ENCODE results near the gene ACTA2.
"Not testable (repeated sequence)": the region's sequence is repeated elsewhere in the genome, so short reads cannot be mapped to it uniquely, and the experiment has no call there.

ACTA2 gene

GRCh38 chr10:88949912-88950837 is 2.4 kb downstream of the ACTA2 start:
- DNase-seq (ENCODE audit: low spot score) (no peak), FAIRE-seq (no peak)

GRCh38 chr10:88949051-88949450 is 3.5 kb downstream of the ACTA2 start:
- DNase-seq (ENCODE audit: low spot score) (no peak), FAIRE-seq (no peak)

- DNase-seq (ENCODE audit: low spot score): no peak
- no peak for FAIRE-seq
Observed at GRCh38 chr10:88946965-88947590, 5.5 kb downstream of the ACTA2 start.

GRCh38 chr10:88946200-88946599 is 6.4 kb downstream of the ACTA2 start:
- no peak for FAIRE-seq
- no peak for DNase-seq (ENCODE audit: low spot score)

- FAIRE-seq (no peak), DNase-seq (ENCODE audit: low spot score) (no peak)
Observed at GRCh38 chr10:88944813-88945212, 7.8 kb downstream of the ACTA2 start.

- no peak for FAIRE-seq
Observed at GRCh38 chr10:88943778-88944177, 8.8 kb downstream of the ACTA2 start.

GRCh38 chr10:88941026-88941425 is 11.5 kb downstream of the ACTA2 start:
- no peak for DNase-seq (ENCODE audit: low spot score)
- no peak for FAIRE-seq

More at GRCh38 chr10:88943778-88944177, 8.8 kb downstream of the ACTA2 start:
- DNase-seq (ENCODE audit: low spot score): no peak

GRCh38 chr10:88938938-88939337 is 13.6 kb downstream of the ACTA2 start:
- no peak for DNase-seq (ENCODE audit: low spot score)
- FAIRE-seq: no peak

- no peak for DNase-seq (ENCODE audit: low spot score)
- peak; percentile 20 for FAIRE-seq
Observed at GRCh38 chr10:88938039-88938438, 14.5 kb downstream of the ACTA2 start.

GRCh38 chr10:88936656-88937055 is 15.9 kb downstream of the ACTA2 start:
- no peak for FAIRE-seq

GRCh38 chr10:88934900-88935672 is 17.5 kb downstream of the ACTA2 start:
- peak; percentile 67 for DNase-seq (ENCODE audit: low spot score)
- FAIRE-seq: peak; percentile 65

More at GRCh38 chr10:88936656-88937055, 15.9 kb downstream of the ACTA2 start:
- no peak for DNase-seq (ENCODE audit: low spot score)

GRCh38 chr10:88933564-88933963 is 19.0 kb downstream of the ACTA2 start:
- no peak for DNase-seq (ENCODE audit: low spot score)
- no peak for FAIRE-seq

- DNase-seq (ENCODE audit: low spot score): peak; percentile 55
- FAIRE-seq: no peak
Observed at GRCh38 chr10:88932539-88933256, 19.9 kb downstream of the ACTA2 start.

- FAIRE-seq; DNase-seq (ENCODE audit: low spot score): not testable (repeated sequence)
Observed at GRCh38 chr10:88932029-88932428, 20.5 kb downstream of the ACTA2 start.

GRCh38 chr10:88931548-88931947 is 21.0 kb downstream of the ACTA2 start:
- no peak for FAIRE-seq
- no peak for DNase-seq (ENCODE audit: low spot score)

- FAIRE-seq: no peak
- no peak for DNase-seq (ENCODE audit: low spot score)
Observed at GRCh38 chr10:88928254-88928653, 24.3 kb downstream of the ACTA2 start.

GRCh38 chr10:88927416-88927690 is 25.2 kb downstream of the ACTA2 start:
- FAIRE-seq (no peak), DNase-seq (ENCODE audit: low spot score) (no peak)

- FAIRE-seq (no peak), DNase-seq (ENCODE audit: low spot score) (no peak)
Observed at GRCh38 chr10:88926566-88927415, 25.8 kb downstream of the ACTA2 start.

GRCh38 chr10:88923520-88923919 is 29.1 kb downstream of the ACTA2 start:
- DNase-seq (ENCODE audit: low spot score) (no peak), FAIRE-seq (no peak)

- FAIRE-seq (no peak), DNase-seq (ENCODE audit: low spot score) (no peak)
Observed at GRCh38 chr10:88922041-88922440, 30.5 kb downstream of the ACTA2 start.

Data from urothelium cell line (cell line).